ENCODE results near the gene FZD2. TPM values are rescaled to one million over a fixed set of nuclear protein-coding genes. Genes with fewer than 3 reads are reported as not detected.

The FZD2 gene
- total RNA-seq, 1 donor from 2014 or later: 54.4 TPM

- Mint-ChIP-seq H3K36me3 (no peaks in the 10 kb centered on the region), H3K9me3 (no peaks in the 10 kb centered on the region), H3K4me1 (ENCODE audit: unreplicated experiment) (peaks cover 66% of the 10 kb centered on the region), H3K27me3 (peaks cover 3% of the 10 kb centered on the region), H3K4me3 (no peak overlapping the region), H3K27ac (peak overlapping the region; percentile 67)
- DNase-seq (ENCODE audit: extremely low spot score, unreplicated experiment): no peak
- no peak for TF ChIP-seq CTCF (conservative IDR thresholded peaks at IDR 0.05)
Observed at GRCh38 chr17:44548376-44549230, 8.7 kb upstream of the FZD2 start.

- TF ChIP-seq CTCF (conservative IDR thresholded peaks at IDR 0.05): no peak
- Mint-ChIP-seq H3K27ac (peak overlapping the region; percentile 40), H3K4me1 (ENCODE audit: unreplicated experiment) (peaks cover 55% of the 10 kb centered on the region), H3K27me3 (no peaks in the 10 kb centered on the region), H3K4me3 (no peak overlapping the region), H3K36me3 (no peaks in the 10 kb centered on the region), H3K9me3 (no peaks in the 10 kb centered on the region)
- no peak for DNase-seq (ENCODE audit: extremely low spot score, unreplicated experiment)
Observed at GRCh38 chr17:44549686-44550085, 7.6 kb upstream of the FZD2 start.

- Mint-ChIP-seq H3K36me3 (peaks cover 4% of the 10 kb centered on the region), H3K4me3 (no peak overlapping the region), H3K9me3 (no peaks in the 10 kb centered on the region), H3K4me1 (ENCODE audit: unreplicated experiment) (peaks cover 51% of the 10 kb centered on the region), H3K27me3 (peaks cover 8% of the 10 kb centered on the region), H3K27ac (peak overlapping the region; percentile 13)
- no peak for TF ChIP-seq CTCF (conservative IDR thresholded peaks at IDR 0.05)
- no peak for DNase-seq (ENCODE audit: extremely low spot score, unreplicated experiment)
Observed at GRCh38 chr17:44552361-44552760, 4.9 kb upstream of the FZD2 start.

- Mint-ChIP-seq H3K27me3 (peaks cover 30% of the 10 kb centered on the region), H3K4me1 (ENCODE audit: unreplicated experiment) (peaks cover 36% of the 10 kb centered on the region), H3K27ac (peak overlapping the region; percentile 96), H3K36me3 (peaks cover 13% of the 10 kb centered on the region), H3K4me3 (peak overlapping the region; percentile 98), H3K9me3 (no peaks in the 10 kb centered on the region)
- no peak for TF ChIP-seq CTCF (conservative IDR thresholded peaks at IDR 0.05)
- no peak for DNase-seq (ENCODE audit: extremely low spot score, unreplicated experiment)
Observed at GRCh38 chr17:44555099-44555498, 2.2 kb upstream of the FZD2 start.

- Mint-ChIP-seq H3K27me3 (peaks cover 40% of the 10 kb centered on the region), H3K4me1 (ENCODE audit: unreplicated experiment) (peaks cover 40% of the 10 kb centered on the region), H3K36me3 (peaks cover 21% of the 10 kb centered on the region), H3K4me3 (peak overlapping the region; percentile 98), H3K27ac (peak overlapping the region; percentile 96), H3K9me3 (no peaks in the 10 kb centered on the region)
- peak; percentile 16 for TF ChIP-seq CTCF (conservative IDR thresholded peaks at IDR 0.05)
- peak; percentile 78 for DNase-seq (ENCODE audit: extremely low spot score, unreplicated experiment)
Observed at GRCh38 chr17:44556166-44556831, 985 bp upstream of the FZD2 start.
